IPS DF 6.9 (cell line): ENCODE measurements around the gene HNRNPUL2.
A peak's percentile ranks its signal among the peaks of the same experiment; 100 is the strongest.
"Not testable (repeated sequence)": the region's sequence is repeated elsewhere in the genome, so short reads cannot be mapped to it uniquely, and the experiment has no call there.

Experiments used
- DNase-seq: peaks from one replicate; pipeline ENCODE4 v3.0.0-alpha.2; 2013; ENCODE audit warnings: low read depth, low spot score
- H3K27ac ChIP-seq: one replicate; pipeline ENCODE4 v1.5.1; 2013; ENCODE audit warnings: low read length, control low read depth
- H3K27me3 ChIP-seq: 2 replicates; pipeline ENCODE4 v1.6.1; 2013; ENCODE audit warnings: mild to moderate bottlenecking, low read length; ENCODE audit not compliant: control insufficient read depth, insufficient read depth
- H3K36me3 ChIP-seq: 2 replicates; pipeline ENCODE4 v1.6.1; 2013; ENCODE audit warnings: low read length; ENCODE audit not compliant: control insufficient read depth, insufficient read depth
- H3K4me1 ChIP-seq: 2 replicates; pipeline ENCODE4 v1.6.1; 2013; ENCODE audit warnings: low read length; ENCODE audit not compliant: control insufficient read depth, insufficient read depth
- H3K4me3 ChIP-seq: 2 replicates; pipeline ENCODE4 v1.5.1; 2013; ENCODE audit warnings: mild to moderate bottlenecking, low read length
- H3K9me3 ChIP-seq: 2 replicates; pipeline ENCODE4 v1.6.1; 2013; ENCODE audit warnings: low read length, inconsistent platforms; ENCODE audit not compliant: control insufficient read depth, insufficient read depth
- WGBS: extraction: QIAGEN DNeasy Blood & Tissue Kit; methylation state at CpG from one replicate; pipeline ENCODE4 v1.1.7; 2013; ENCODE audit warnings: mixed read lengths, missing lambda C conversion rate; ENCODE audit not compliant: insufficient read length, insufficient coverage; 5-methylcytosine and 5-hydroxymethylcytosine counted together

The HNRNPUL2 gene

GRCh38 chr11:62727165-62727871 lies at the start of gene HNRNPUL2:
TSS of gene HNRNPUL2 (minus strand) at chr11:62727457. CDS start at chr11:62727156, 301 bp downstream.
- Histone ChIP-seq H3K36me3 (peaks cover 7% of the 10 kb centered on the region; the same call in 1 of the 2 replicates), H3K9me3 (no peaks in the 10 kb centered on the region), H3K27me3 (no peaks in the 10 kb centered on the region), H3K4me3 (peak within 1 kb of the TSS; percentile 79), H3K4me1 (no peaks in the 10 kb centered on the region; the same call in 1 of the 2 replicates), H3K27ac (no peak within 1 kb of the TSS)
- DNase-seq = peak; percentile 92
- WGBS = no CpG with 5 or more reads among the region's 72 CpGs

DNA sequence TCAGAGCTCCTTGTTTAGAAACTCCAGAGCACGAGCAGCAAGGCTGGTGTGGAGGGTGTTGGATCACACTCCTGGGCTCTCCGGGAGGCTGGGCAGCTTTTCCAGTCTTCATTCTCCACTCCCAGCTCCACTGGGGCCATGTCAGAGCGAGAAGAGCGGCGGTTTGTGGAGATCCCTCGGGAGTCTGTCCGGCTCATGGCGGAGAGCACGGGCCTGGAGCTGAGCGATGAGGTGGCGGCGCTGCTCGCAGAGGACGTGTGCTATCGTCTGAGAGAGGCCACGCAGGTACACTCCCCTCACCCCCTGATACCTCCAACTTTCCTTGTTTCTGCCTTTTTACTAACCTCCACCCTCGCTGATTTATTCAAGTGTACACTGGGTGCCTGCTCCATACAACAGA lies 48.4 kb upstream of the HNRNPUL2 start:
- WGBS = no CpG with 5 or more reads among the region's 17 CpGs
- no peak overlapping the region for H3K4me3 ChIP-seq
- no peaks in the 10 kb centered on the region for H3K27me3 ChIP-seq
- no peaks in the 10 kb centered on the region for H3K4me1 ChIP-seq
- no peak overlapping the region for H3K27ac ChIP-seq
- DNase-seq = no peak
- H3K9me3 ChIP-seq = no peaks in the 10 kb centered on the region
- H3K36me3 ChIP-seq = peaks cover 16% of the 10 kb centered on the region

DNA sequence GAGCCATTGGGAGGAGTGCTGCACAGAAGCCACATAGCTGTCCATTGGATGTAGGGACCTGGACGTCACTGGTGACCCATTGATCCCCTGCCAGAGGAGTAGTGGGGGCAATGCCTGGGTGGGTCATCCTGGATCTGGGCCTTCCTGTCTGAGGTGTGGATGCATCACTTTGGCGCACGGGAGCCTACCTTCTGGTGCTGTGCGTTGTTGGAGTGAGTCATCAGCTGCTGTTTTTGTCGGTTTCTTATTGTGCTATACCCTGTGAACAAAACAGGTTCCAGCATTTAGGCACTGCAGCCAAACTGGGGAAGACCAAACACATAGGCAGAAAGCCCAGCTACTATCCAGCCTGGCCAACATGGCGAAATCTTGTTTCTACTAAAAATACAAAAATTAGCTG lies 47.1 kb upstream of the HNRNPUL2 start:
- Histone ChIP-seq H3K27me3 (no peaks in the 10 kb centered on the region), H3K27ac (no peak overlapping the region), H3K4me1 (peaks cover 3% of the 10 kb centered on the region; the same call in 1 of the 2 replicates), H3K4me3 (no peak overlapping the region), H3K36me3 (peaks cover 16% of the 10 kb centered on the region), H3K9me3 (no peaks in the 10 kb centered on the region)
- DNase-seq = no peak
- WGBS = no CpG with 5 or more reads among the region's 6 CpGs

- DNase-seq = no peak
- Histone ChIP-seq H3K9me3 (no peaks in the 10 kb centered on the region), H3K27me3 (no peaks in the 10 kb centered on the region), H3K4me3 (peak within 1 kb of the TSS; percentile 90), H3K27ac (peak within 1 kb of the TSS; percentile 12), H3K4me1 (peaks cover 3% of the 10 kb centered on the region; the same call in 1 of the 2 replicates), H3K36me3 (peaks cover 16% of the 10 kb centered on the region)
- no CpG with 5 or more reads among the region's 60 CpGs for WGBS
Measured at GRCh38 chr11:62771144-62772021, 44.1 kb upstream of the HNRNPUL2 start, which contains the start of gene TAF6L. TSS of gene TAF6L (plus strand) at chr11:62771396. CDS start at chr11:62775784, 4,388 bp downstream.

DNA sequence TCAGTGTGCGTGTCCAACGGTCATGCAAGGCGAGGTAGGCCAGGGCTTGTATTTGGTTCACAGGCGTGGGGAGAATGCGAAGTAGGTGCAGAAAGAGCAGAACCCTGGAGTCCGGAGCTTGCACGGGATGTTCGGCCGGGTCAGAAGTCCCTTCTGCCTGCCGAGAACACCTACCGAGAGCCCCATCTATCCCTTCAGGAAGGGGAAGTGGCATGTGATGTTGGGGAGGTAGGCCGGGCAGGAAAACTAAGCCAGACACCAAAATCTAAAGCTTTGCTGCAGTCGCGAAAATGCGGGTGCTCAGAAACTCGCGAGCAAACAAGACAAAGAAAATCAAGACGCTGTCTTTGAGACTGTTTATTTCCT lies 43.5 kb upstream of the HNRNPUL2 start:
- Histone ChIP-seq H3K4me3 (peak overlapping the region; percentile 27; the same call in 1 of the 2 replicates), H3K27ac (peak overlapping the region; percentile 12), H3K36me3 (peaks cover 15% of the 10 kb centered on the region), H3K27me3 (no peaks in the 10 kb centered on the region), H3K9me3 (no peaks in the 10 kb centered on the region), H3K4me1 (peaks cover 3% of the 10 kb centered on the region; the same call in 1 of the 2 replicates)
- DNase-seq = no peak
- no CpG with 5 or more reads among the region's 18 CpGs for WGBS

DNA sequence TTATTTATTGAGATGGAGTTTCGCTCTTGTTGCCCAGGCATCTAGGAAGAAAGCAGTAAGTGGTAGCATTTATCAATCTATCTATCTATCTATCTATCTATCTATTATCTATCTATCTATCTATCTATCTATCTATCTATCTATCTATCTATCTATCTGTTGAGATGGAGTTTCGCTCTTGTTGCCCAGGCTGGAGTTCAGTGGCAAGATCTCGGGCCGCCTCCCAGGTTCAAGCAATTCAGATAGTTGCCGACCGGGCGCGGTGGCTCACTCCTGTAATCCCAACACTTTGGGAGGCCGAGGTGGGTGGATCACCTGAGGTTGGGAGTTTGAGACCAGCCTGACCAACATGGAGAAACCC lies 33.6 kb upstream of the HNRNPUL2 start:
- H3K27me3 ChIP-seq, H3K4me3 ChIP-seq: not testable (repeated sequence)
- no CpG with 5 or more reads among the region's 9 CpGs for WGBS

GRCh38 chr11:62757846-62758788 lies 30.9 kb upstream of the HNRNPUL2 start:
- peak; percentile 86 for DNase-seq
- Histone ChIP-seq H3K4me1 (no peaks in the 10 kb centered on the region), H3K9me3 (no peaks in the 10 kb centered on the region), H3K27ac (peak overlapping the region; percentile 20), H3K4me3 (peak overlapping the region; percentile 44; the same call in 1 of the 2 replicates), H3K36me3 (0 out of 2 replicates have a peak, but pooled peaks cover 1% of the 10 kb centered on the region), H3K27me3 (no peaks in the 10 kb centered on the region)
- WGBS = no CpG with 5 or more reads among the region's 9 CpGs

More for the DNA sequence above, 33.6 kb upstream of the HNRNPUL2 start:
- not testable (repeated sequence) for H3K36me3 ChIP-seq, H3K27ac ChIP-seq, H3K9me3 ChIP-seq, H3K4me1 ChIP-seq, DNase-seq

- no peak for DNase-seq
- H3K4me1 ChIP-seq = no peaks in the 10 kb centered on the region
- H3K9me3 ChIP-seq = no peaks in the 10 kb centered on the region
- peaks cover 14% of the 10 kb centered on the region for H3K36me3 ChIP-seq
- H3K27ac ChIP-seq = no peak overlapping the region
- no peaks in the 10 kb centered on the region for H3K27me3 ChIP-seq
- WGBS = no CpG with 5 or more reads among the region's 10 CpGs
- no peak overlapping the region for H3K4me3 ChIP-seq
Measured at GRCh38 chr11:62755086-62755615, 27.9 kb upstream of the HNRNPUL2 start.

- no CpG with 5 or more reads among the region's 47 CpGs for WGBS
- H3K4me3 ChIP-seq = peak within 1 kb of the TSS; percentile 59; the same call in 1 of the 2 replicates
- H3K27me3 ChIP-seq = no peaks in the 10 kb centered on the region
- H3K27ac ChIP-seq = no peak within 1 kb of the TSS
- peak; percentile 100 for DNase-seq
- no peaks in the 10 kb centered on the region for H3K9me3 ChIP-seq
- no peaks in the 10 kb centered on the region for H3K4me1 ChIP-seq
- H3K36me3 ChIP-seq = peaks cover 16% of the 10 kb centered on the region
Measured at GRCh38 chr11:62753736-62754603, 26.7 kb upstream of the HNRNPUL2 start, which contains the start of gene ZBTB3. TSS of gene ZBTB3 (minus strand) at chr11:62754160. CDS start at chr11:62753664, 496 bp downstream.
